NCI-H345 (cell line): Measurements from ENCODE around the gene LIN37.
"Not testable (repeated sequence)": the region's sequence is repeated elsewhere in the genome, so short reads cannot be mapped to it uniquely, and the experiment has no call there.

Experiments used
- DNase-seq: peaks from one replicate; lab custom pipeline; 2025; lab: John Stamatoyannopoulos, UW

Gene LIN37

GRCh38 chr19:35789978-35790944 lies 41.9 kb downstream of the LIN37 start:
- no peak for DNase-seq

GRCh38 chr19:35790981-35791813 lies 42.8 kb downstream of the LIN37 start:
- DNase-seq, result peak; percentile 91

GRCh38 chr19:35791814-35792279 lies 43.5 kb downstream of the LIN37 start:
- no peak for DNase-seq

GRCh38 chr19:35792312-35792711 lies 43.9 kb downstream of the LIN37 start:
- no peak for DNase-seq

- DNase-seq, result no peak
These were observed 44.5 kb downstream of the LIN37 start for GRCh38 chr19:35792888-35793287.

GRCh38 chr19:35793381-35794165 lies 45.2 kb downstream of the LIN37 start:
- no peak for DNase-seq

GRCh38 chr19:35795564-35795963 lies 47.2 kb downstream of the LIN37 start:
- not testable (repeated sequence) for DNase-seq

- no peak for DNase-seq
These were observed 48.5 kb downstream of the LIN37 start for GRCh38 chr19:35796645-35797542.

GRCh38 chr19:35797663-35798062 lies 49.3 kb downstream of the LIN37 start:
- DNase-seq, result no peak

- DNase-seq, result no peak
These were observed 53.5 kb downstream of the LIN37 start for GRCh38 chr19:35801828-35802227.
